HG02763 (cell line): ENCODE data around the gene USP48.

Experiments used
- ATAC-seq: cut with Tn5 transposase; IDR thresholded peaks from one replicate; pipeline ENCODE4 v1.9.1; 2021; ENCODE audit warnings: mild to moderate bottlenecking, moderate library complexity; ENCODE audit not compliant: unreplicated experiment

USP48 gene

GRCh38 chr1:21670059-21670881 lies 112.7 kb downstream of the USP48 start:
- ATAC-seq, result no peak

DNA sequence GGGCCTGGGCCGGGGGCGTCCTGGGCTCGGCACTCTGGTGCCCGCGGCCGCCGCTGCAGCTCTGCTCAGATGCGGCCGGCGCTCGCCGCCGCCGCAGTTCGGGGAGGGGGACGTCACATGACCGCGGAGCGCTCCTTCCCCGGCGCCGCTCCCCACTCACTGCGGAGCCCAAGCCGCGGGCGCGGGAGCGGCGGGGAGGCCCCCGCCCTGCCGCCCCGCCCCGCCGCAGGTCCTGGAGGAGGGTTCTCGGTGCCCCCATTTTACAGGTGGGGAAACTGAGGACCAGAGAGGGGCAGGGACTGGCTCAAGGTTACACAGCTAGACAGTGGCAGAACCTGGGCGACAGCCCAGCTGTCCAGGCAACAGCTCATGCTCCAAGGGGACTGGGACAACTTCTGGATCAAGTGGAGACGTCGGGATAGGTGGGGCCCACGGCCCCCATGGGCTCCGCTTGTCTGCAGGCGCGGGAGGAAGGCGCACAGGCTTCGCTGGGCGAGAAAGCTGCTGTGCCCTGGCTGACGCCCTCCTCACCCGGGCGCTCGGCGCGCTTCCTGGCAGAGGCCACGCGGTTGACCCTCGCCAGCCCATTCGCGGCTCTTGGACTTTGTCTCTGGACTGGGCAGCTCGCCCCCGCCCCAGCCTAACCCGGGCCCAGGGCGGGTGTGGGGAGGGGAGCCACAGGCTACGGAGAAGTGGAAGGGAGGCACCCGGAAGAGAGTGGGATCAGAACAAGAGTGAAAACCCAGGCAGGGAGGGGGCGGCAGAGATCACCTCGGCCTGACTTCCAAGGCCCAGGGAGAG lies 113.5 kb downstream of the USP48 start, which contains the start of gene RAP1GAP:
RAP1GAP (minus strand) TSS at position 100 of the 801 bp plus-strand sequence. CDS start 49,325 bp downstream, outside the sequence.
- no peak for ATAC-seq

GRCh38 chr1:21668951-21669257 lies 114.0 kb downstream of the USP48 start:
- ATAC-seq, result no peak

DNA sequence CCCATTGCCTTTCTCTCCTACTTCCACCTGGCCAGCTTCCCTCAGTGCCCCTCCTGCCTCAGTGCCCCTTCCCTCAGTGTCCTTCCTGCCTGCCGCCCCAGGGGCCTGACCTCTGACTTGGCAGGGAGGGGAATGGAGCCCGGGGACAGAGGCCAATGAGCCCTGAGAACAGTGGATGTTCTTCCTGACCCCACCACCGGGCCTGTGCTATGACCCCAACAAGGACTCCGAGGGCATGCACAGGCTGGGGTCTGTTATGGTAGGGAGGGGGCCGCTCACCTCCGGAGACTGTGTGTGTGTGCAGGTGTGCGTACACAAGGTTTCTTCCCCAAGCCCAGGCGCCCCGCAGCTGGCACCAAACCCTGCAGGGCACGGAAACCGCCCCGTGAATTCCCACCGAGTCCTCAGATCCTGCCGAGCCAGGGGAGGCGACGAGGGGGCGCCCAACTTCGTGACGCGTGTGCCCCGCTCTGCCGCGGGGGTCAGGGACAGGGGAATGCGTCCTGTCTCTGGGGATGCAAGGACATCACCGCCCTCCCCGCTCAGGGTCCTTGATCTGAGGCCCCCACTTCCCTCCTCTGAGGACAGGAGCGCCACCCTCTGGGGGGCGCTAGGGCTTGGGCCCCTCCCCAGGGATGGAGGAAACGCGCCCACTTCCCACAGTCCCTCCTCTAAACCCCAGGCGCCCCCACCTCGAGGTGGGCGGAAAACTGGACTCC lies 114.6 kb downstream of the USP48 start:
- no peak for ATAC-seq

- no peak for ATAC-seq
Measured at GRCh38 chr1:21667348-21668231, 115.4 kb downstream of the USP48 start.

GRCh38 chr1:21666576-21667320 lies 116.2 kb downstream of the USP48 start:
- ATAC-seq, result no peak

GRCh38 chr1:21665711-21666575 lies 117.0 kb downstream of the USP48 start:
- ATAC-seq, result no peak

DNA sequence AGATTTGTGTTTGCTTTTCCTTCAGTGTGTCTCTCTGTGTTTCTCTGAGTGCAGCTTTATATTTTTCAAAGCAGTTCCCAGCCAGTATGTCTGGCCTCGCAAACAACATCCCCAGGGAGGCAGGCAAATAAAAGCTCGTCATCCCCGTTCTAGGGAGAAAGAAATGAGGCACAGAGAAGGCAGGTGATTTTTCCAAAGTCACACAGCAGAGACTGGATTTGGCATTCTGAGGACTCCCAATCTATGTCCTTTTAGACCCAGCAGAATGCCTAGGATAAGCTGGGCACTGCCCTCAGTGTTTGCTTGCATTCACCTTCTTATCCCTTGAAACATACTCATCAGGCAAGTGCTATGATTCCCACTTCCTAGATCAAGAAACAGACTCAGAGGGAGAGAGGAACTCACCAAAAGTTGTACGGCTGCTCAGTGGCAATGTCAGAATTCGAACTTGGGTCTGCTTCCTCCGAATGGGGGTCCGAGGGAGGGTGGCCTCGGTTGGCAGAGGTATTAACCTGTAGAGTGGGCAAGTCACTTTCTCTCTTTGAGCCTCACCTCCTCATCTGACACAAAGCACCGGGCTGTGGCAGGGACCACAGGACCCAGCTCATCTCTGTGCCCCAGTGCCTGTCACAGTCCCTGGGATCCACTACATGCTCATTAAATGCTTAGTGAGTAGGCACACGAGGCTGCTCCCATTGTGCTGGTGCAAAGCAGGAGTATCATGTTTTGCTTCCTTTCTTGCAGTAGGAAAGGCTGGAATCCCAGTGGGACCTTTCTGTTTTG lies 118.0 kb downstream of the USP48 start:
- no peak for ATAC-seq

- no peak for ATAC-seq
Measured at GRCh38 chr1:21663951-21664805, 118.8 kb downstream of the USP48 start.

GRCh38 chr1:21663248-21663950 lies 119.5 kb downstream of the USP48 start:
- ATAC-seq, result no peak

DNA sequence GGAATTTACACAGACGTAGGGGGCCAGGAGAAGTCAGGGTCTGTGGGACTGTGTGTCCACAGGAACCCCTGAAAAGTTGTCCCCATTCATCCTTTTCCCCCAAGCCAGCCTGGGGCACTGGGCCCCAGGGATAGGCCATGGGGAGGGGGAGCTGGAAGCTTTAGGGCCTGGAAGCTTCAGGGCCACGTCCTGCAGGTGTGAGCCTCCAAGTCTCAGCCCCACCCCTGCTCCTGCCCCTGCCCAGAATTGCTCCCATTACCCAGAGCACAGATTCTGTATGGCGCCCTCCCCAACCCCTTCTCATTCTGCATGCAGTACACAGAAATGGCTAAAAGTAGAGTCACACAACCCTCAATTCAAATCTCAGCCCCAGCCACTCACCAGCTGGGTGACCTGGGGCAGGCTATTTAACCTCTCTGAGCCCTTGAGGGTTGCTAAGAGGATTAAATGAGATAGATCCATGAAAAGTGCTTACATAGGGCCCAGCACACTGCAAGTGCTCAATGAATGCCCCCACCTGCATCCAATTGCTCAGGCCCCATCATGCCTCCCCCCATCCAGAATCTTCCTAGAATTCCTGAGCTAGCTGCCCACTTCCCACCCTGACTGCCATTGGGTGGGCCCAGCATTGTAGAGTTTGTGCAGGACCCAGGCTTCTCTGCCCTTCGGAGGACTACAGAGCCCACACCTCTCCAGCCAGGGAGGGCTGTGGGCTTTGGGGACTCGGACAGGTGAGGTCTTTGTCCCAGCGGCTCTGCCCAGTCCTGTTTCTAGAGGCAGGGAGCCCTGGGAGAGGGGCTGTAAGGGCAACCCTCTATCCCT lies 120.3 kb downstream of the USP48 start:
- no peak for ATAC-seq

GRCh38 chr1:21661886-21662285 lies 121.1 kb downstream of the USP48 start:
- ATAC-seq, result no peak

DNA sequence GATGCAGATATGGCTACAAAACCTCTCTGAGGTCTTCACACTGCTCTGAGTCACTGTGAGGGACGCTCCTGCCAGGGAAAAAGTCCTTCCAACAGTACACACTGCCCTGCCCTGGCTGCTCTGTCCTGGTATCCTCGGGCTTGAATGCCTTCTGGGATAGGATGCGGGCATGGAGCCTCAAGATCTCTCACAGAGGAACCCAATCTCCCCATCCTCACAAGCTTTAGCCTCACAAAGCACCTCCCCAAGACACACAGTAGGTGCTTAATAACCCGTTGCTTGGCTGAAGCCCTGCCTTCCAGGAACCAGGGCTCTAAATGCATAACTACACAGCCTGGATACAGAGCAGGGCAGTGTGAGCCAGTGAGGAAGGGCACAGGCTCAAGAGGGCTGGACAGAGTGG lies 123.0 kb downstream of the USP48 start:
- no peak for ATAC-seq

DNA sequence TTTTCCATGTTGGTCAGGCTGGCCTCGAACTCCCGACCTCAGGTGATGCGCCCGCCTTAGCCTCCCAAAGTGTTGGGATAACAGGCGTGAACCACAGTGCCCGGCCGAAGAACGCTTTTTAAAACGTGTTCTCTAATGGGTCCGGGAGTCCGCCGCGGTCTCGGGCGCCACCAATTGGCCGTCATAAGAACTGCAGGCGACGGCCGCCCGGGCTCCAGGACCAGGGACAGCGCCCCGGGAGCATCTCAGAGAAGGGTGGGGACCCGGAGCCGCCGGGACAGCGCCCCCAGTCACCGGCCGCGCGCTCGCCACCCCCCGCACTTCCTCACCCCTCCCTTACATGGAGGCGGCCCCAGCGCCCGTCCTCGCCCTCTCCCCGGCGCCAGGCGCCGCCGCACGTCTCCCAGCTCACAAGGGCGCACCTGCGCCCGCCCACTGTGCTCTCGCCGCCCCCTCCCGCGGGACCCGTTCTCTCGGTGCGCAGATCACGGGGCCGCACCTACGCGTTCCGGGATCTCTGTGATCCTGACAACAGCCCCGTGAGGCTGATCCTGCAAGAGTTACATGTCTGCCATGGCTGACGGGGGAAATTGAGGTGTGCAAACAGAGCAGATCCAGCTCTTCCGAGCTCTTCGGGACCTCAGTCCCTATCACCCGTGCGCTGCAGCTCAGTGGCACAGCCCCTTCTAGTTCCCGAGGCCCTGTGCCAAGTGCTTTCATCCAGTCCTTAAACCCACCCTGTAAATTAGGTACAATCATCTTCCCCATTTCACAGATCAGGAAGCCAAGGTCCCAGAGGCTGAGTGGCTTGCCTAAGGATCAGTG lies 123.6 kb downstream of the USP48 start:
- peak; percentile 40 for ATAC-seq
